Body of pancreas (tissue), 4 donors: ENCODE measurements around the gene HNRNPL.
"Not testable (repeated sequence)": the region's sequence is repeated elsewhere in the genome, so short reads cannot be mapped to it uniquely, and the experiment has no call there.

ENCODE experiments used
- CTCF ChIP-seq, 7 experiments: fragments of 450-650 bp in 4 of 7; fragments of 200-600 bp in 3 of 7; sonication (generic) in 3 of 7; IDR thresholded peaks; one replicate each; pipeline ENCODE4 v1.5.1; 2016 to 2019; ENCODE audit warnings: antibody characterized with exemption in 7 of 7
- POLR2A ChIP-seq, 3 donors: fragments of 450-650 bp; IDR thresholded peaks; one replicate each; pipeline ENCODE4 v1.6.1; 2016; ENCODE audit warnings: antibody characterized with exemption in 3 of 3, mild to moderate bottlenecking in 2 of 3

GRCh38 chr19:38807374-38808098 is 42.2 kb downstream of the HNRNPL start:
- not testable (repeated sequence) for TF ChIP-seq CTCF, POLR2A (IDR thresholded peaks at IDR 0.05)
